Tibial nerve (tissue), 4 donors: Measurements from ENCODE around the gene RASL10A. TPM values are rescaled to one million over a fixed set of nuclear protein-coding genes. Genes with fewer than 3 reads are reported as not detected.

Source experiments
- DNase-seq, 2 donors: peaks; one replicate each; pipeline ENCODE4 v3.0.0-alpha.2; 2019; ENCODE audit warnings: low spot score in 2 of 2
- H3K27ac ChIP-seq, 4 donors: fragments of 200-600 bp; sonication (generic) in 3 of 4; one replicate each; pipeline ENCODE4 v1.5.1; 2017 to 2019; ENCODE audit warnings: mild to moderate bottlenecking in 1 of 4
- H3K27me3 ChIP-seq, 2 donors: fragments of 200-600 bp; sonication (generic) in 1 of 2; one replicate each; pipeline versions ENCODE4 v1.5.1 to v1.6.0; 2017 to 2019
- H3K36me3 ChIP-seq, 3 donors: fragments of 200-600 bp; sonication (generic); one replicate each; pipeline ENCODE4 v1.5.1; 2018 to 2019
- H3K4me1 ChIP-seq, 4 donors: fragments of 200-600 bp; sonication (generic) in 3 of 4; one replicate each; pipeline ENCODE4 v1.5.1; 2017 to 2019
- H3K4me3 ChIP-seq, 4 donors: fragments of 200-600 bp; sonication (generic) in 3 of 4; one replicate each; pipeline ENCODE4 v1.5.1; 2017 to 2019; ENCODE audit warnings: mild to moderate bottlenecking in 1 of 4, moderate library complexity in 1 of 4
- H3K9me3 ChIP-seq, 4 donors: fragments of 200-600 bp; sonication (generic) in 3 of 4; one replicate each; pipeline ENCODE4 v1.5.1; 2017 to 2019
- CTCF ChIP-seq, 5 experiments: fragments of 200-600 bp in 3 of 5; fragments of 450-650 bp in 2 of 5; sonication (generic) in 3 of 5; IDR thresholded peaks; one replicate each; pipeline ENCODE4 v1.5.1; 2016 to 2019; ENCODE audit warnings: antibody characterized with exemption in 5 of 5, mild to moderate bottlenecking in 3 of 5, moderate library complexity in 2 of 5
- EP300 ChIP-seq, 2 donors: sonication (generic); formaldehyde crosslinking; IDR thresholded peaks; one replicate each; pipeline ENCODE4 v1.6.1; 2017; ENCODE audit warnings: antibody characterized with exemption in 2 of 2, mild to moderate bottlenecking in 1 of 2
- POLR2A ChIP-seq, 2 donors: fragments of 450-650 bp; IDR thresholded peaks; one replicate each; pipeline ENCODE4 v1.6.1; 2017; ENCODE audit warnings: antibody characterized with exemption in 2 of 2, mild to moderate bottlenecking in 2 of 2, moderate library complexity in 2 of 2
- WGBS, 2 donors: methylation state at CpG; one replicate each; pipeline ENCODE4 v1.1.5; 2018; 5-methylcytosine and 5-hydroxymethylcytosine counted together
- total RNA-seq, 4 donors: library from RNA; depleted of rRNA; stranded (reverse); fragments of >200 nt; gene quantifications; one replicate each; pipeline ENCODE4 v1.1.0, GENCODE V29; 2016

RASL10A gene
- total RNA-seq, 4 donors from 2014 or later: 2.2 to 6.6 (median 3.3) TPM; not detected in 1

GRCh38 chr22:29338398-29338797 lies 22.9 kb upstream of the RASL10A start:
- Histone ChIP-seq H3K36me3 (peaks cover 0 to 100% (median 47%) of the 10 kb centered on the region in 3 donors), H3K27ac (no peak overlapping the region), H3K27me3 (no peaks in the 10 kb centered on the region), H3K4me3 (no peak overlapping the region), H3K4me1 (no peaks in the 10 kb centered on the region), H3K9me3 (no peaks in the 10 kb centered on the region)
- WGBS, 2 donors: 88 to 91% methylated on average over 6 of the region's 6 CpGs
- no peak for DNase-seq
- TF ChIP-seq CTCF (IDR thresholded peaks at IDR 0.05): no peak
- no peak for TF ChIP-seq POLR2A (IDR thresholded peaks at IDR 0.05)
- TF ChIP-seq EP300 (IDR thresholded peaks at IDR 0.05): no peak

GRCh38 chr22:29337631-29338284 lies 22.3 kb upstream of the RASL10A start:
- no peak overlapping the region for H3K27ac ChIP-seq
- TF ChIP-seq POLR2A (IDR thresholded peaks at IDR 0.05): no peak
- TF ChIP-seq CTCF (IDR thresholded peaks at IDR 0.05): no peak
- TF ChIP-seq EP300 (IDR thresholded peaks at IDR 0.05): no peak
- WGBS, 2 donors: 67 to 77% methylated on average over 12 of the region's 12 CpGs
- H3K27me3 ChIP-seq: no peaks in the 10 kb centered on the region
- peaks cover 0 to 100% (median 47%) of the 10 kb centered on the region in 3 donors for H3K36me3 ChIP-seq
- no peak overlapping the region for H3K4me3 ChIP-seq
- DNase-seq: no peak
- no peaks in the 10 kb centered on the region for H3K4me1 ChIP-seq
- H3K9me3 ChIP-seq: no peaks in the 10 kb centered on the region

GRCh38 chr22:29336751-29337490 lies 21.4 kb upstream of the RASL10A start:
- Histone ChIP-seq H3K27ac (no peak overlapping the region), H3K27me3 (no peaks in the 10 kb centered on the region), H3K9me3 (no peaks in the 10 kb centered on the region), H3K4me3 (no peak overlapping the region), H3K36me3 (peaks cover 0 to 100% (median 40%) of the 10 kb centered on the region in 3 donors), H3K4me1 (no peaks in the 10 kb centered on the region)
- no peak for DNase-seq
- TF ChIP-seq CTCF (IDR thresholded peaks at IDR 0.05) (no peak), POLR2A (IDR thresholded peaks at IDR 0.05) (no peak), EP300 (IDR thresholded peaks at IDR 0.05) (no peak)
- 77 to 85% methylated on average over 14 of the region's 14 CpGs for WGBS, 2 donors

- Histone ChIP-seq H3K36me3 (peaks cover 0 to 100% (median 28%) of the 10 kb centered on the region in 3 donors), H3K27me3 (no peaks in the 10 kb centered on the region), H3K4me3 (no peak overlapping the region), H3K9me3 (no peaks in the 10 kb centered on the region), H3K4me1 (peaks cover 0 to 7% (median 0%) of the 10 kb centered on the region in 4 donors), H3K27ac (no peak overlapping the region)
- no peak for DNase-seq
- TF ChIP-seq EP300 (IDR thresholded peaks at IDR 0.05): no peak
- no peak for TF ChIP-seq POLR2A (IDR thresholded peaks at IDR 0.05)
- TF ChIP-seq CTCF (IDR thresholded peaks at IDR 0.05): no peak
- 65 to 81% methylated on average over 8 to 11 of the region's 11 CpGs for WGBS, 2 donors
Observed at GRCh38 chr22:29335656-29336055, 20.2 kb upstream of the RASL10A start.
